ENCODE measurements around the gene GNB1L. TPM values are rescaled to one million over a fixed set of nuclear protein-coding genes. Genes with fewer than 3 reads are reported as not detected.

The GNB1L gene
- total and polyA plus RNA-seq, 2 donors, result 11.2 to 15.4 TPM

GRCh38 chr22:19799322-19800190, 55.1 kb downstream of the GNB1L start:
- Histone ChIP-seq H3K4me1 (ENCODE audit: control insufficient read depth in 2 of 2, insufficient read depth in 2 of 2, low read length in 2 of 2) (no peaks in the 10 kb centered on the region), H3K27me3 (ENCODE audit: control insufficient read depth in 2 of 2, insufficient read depth in 1 of 2, low read length in 1 of 2) (no peaks in the 10 kb centered on the region), H3K27ac (ENCODE audit: low read depth in 1 of 2, low read length in 1 of 2) (no peak overlapping the region), H3K9me3 (ENCODE audit: control insufficient read depth in 2 of 2, insufficient read depth in 1 of 2, low read length in 1 of 2) (peaks cover 3 to 7% of the 10 kb centered on the region in 2 donors), H3K36me3 (ENCODE audit: control insufficient read depth in 2 of 2, insufficient read depth in 2 of 2, low read length in 1 of 2) (peaks cover 14 to 41% of the 10 kb centered on the region in 2 donors), H3K4me3 (ENCODE audit: low read length in 2 of 2) (no peak overlapping the region)
- WGBS, result 98% methylated on average over 35 of the region's 35 CpGs
- no peak for DNase-seq (ENCODE audit: low read depth in 6 of 9, low spot score in 9 of 9)

- Histone ChIP-seq H3K4me3 (ENCODE audit: low read length in 2 of 2) (no peak overlapping the region), H3K27ac (ENCODE audit: low read depth in 1 of 2, low read length in 1 of 2) (no peak overlapping the region), H3K27me3 (ENCODE audit: control insufficient read depth in 2 of 2, insufficient read depth in 1 of 2, low read length in 1 of 2) (no peaks in the 10 kb centered on the region), H3K36me3 (ENCODE audit: control insufficient read depth in 2 of 2, insufficient read depth in 2 of 2, low read length in 1 of 2) (peaks cover 14 to 40% of the 10 kb centered on the region in 2 donors), H3K4me1 (ENCODE audit: control insufficient read depth in 2 of 2, insufficient read depth in 2 of 2, low read length in 2 of 2) (no peaks in the 10 kb centered on the region), H3K9me3 (ENCODE audit: control insufficient read depth in 2 of 2, insufficient read depth in 1 of 2, low read length in 1 of 2) (peaks cover 1 to 7% of the 10 kb centered on the region in 2 donors)
- 94% methylated on average over 9 of the region's 9 CpGs for WGBS
- DNase-seq (ENCODE audit: low read depth in 6 of 9, low spot score in 9 of 9), result no peak
Measured at GRCh38 chr22:19798891-19799293, 55.8 kb downstream of the GNB1L start.

GRCh38 chr22:19798003-19798665, 56.5 kb downstream of the GNB1L start:
- Histone ChIP-seq H3K27ac (ENCODE audit: low read depth in 1 of 2, low read length in 1 of 2) (no peak overlapping the region), H3K9me3 (ENCODE audit: control insufficient read depth in 2 of 2, insufficient read depth in 1 of 2, low read length in 1 of 2) (peaks cover 1 to 7% of the 10 kb centered on the region in 2 donors), H3K27me3 (ENCODE audit: control insufficient read depth in 2 of 2, insufficient read depth in 1 of 2, low read length in 1 of 2) (no peaks in the 10 kb centered on the region), H3K4me1 (ENCODE audit: control insufficient read depth in 2 of 2, insufficient read depth in 2 of 2, low read length in 2 of 2) (no peaks in the 10 kb centered on the region), H3K4me3 (ENCODE audit: low read length in 2 of 2) (no peak overlapping the region), H3K36me3 (ENCODE audit: control insufficient read depth in 2 of 2, insufficient read depth in 2 of 2, low read length in 1 of 2) (peaks cover 14 to 36% of the 10 kb centered on the region in 2 donors)
- 98% methylated on average over 19 of the region's 19 CpGs for WGBS
- no peak for DNase-seq (ENCODE audit: low read depth in 6 of 9, low spot score in 9 of 9)

- Histone ChIP-seq H3K4me3 (ENCODE audit: low read length in 2 of 2) (no peak overlapping the region), H3K9me3 (ENCODE audit: control insufficient read depth in 2 of 2, insufficient read depth in 1 of 2, low read length in 1 of 2) (peaks cover 1 to 11% of the 10 kb centered on the region in 2 donors), H3K27ac (ENCODE audit: low read depth in 1 of 2, low read length in 1 of 2) (no peak overlapping the region), H3K27me3 (ENCODE audit: control insufficient read depth in 2 of 2, insufficient read depth in 1 of 2, low read length in 1 of 2) (no peaks in the 10 kb centered on the region), H3K36me3 (ENCODE audit: control insufficient read depth in 2 of 2, insufficient read depth in 2 of 2, low read length in 1 of 2) (peaks cover 12 to 36% of the 10 kb centered on the region in 2 donors), H3K4me1 (ENCODE audit: control insufficient read depth in 2 of 2, insufficient read depth in 2 of 2, low read length in 2 of 2) (no peaks in the 10 kb centered on the region)
- WGBS, result 92% methylated on average over 24 of the region's 24 CpGs
- no peak for DNase-seq (ENCODE audit: low read depth in 6 of 9, low spot score in 9 of 9)
Measured at GRCh38 chr22:19797086-19798002, 57.3 kb downstream of the GNB1L start.

GRCh38 chr22:19796160-19796559, 58.5 kb downstream of the GNB1L start:
- Histone ChIP-seq H3K9me3 (ENCODE audit: control insufficient read depth in 2 of 2, insufficient read depth in 1 of 2, low read length in 1 of 2) (peaks cover under 1 to 18% of the 10 kb centered on the region in 2 donors), H3K27ac (ENCODE audit: low read depth in 1 of 2, low read length in 1 of 2) (peak overlapping the region in 1 of 2 donors; percentile 25), H3K4me1 (ENCODE audit: control insufficient read depth in 2 of 2, insufficient read depth in 2 of 2, low read length in 2 of 2) (no peaks in the 10 kb centered on the region), H3K27me3 (ENCODE audit: control insufficient read depth in 2 of 2, insufficient read depth in 1 of 2, low read length in 1 of 2) (no peaks in the 10 kb centered on the region), H3K36me3 (ENCODE audit: control insufficient read depth in 2 of 2, insufficient read depth in 2 of 2, low read length in 1 of 2) (peaks cover 15 to 33% of the 10 kb centered on the region in 2 donors), H3K4me3 (ENCODE audit: low read length in 2 of 2) (no peak overlapping the region)
- DNase-seq (ENCODE audit: low read depth in 6 of 9, low spot score in 9 of 9), result no peak
- WGBS, result over 99% methylated on average over 7 of the region's 7 CpGs

GRCh38 chr22:19795617-19796008, 59.1 kb downstream of the GNB1L start:
- Histone ChIP-seq H3K27ac (ENCODE audit: low read depth in 1 of 2, low read length in 1 of 2) (peak overlapping the region in 1 of 2 donors; percentile 85), H3K27me3 (ENCODE audit: control insufficient read depth in 2 of 2, insufficient read depth in 1 of 2, low read length in 1 of 2) (no peaks in the 10 kb centered on the region), H3K36me3 (ENCODE audit: control insufficient read depth in 2 of 2, insufficient read depth in 2 of 2, low read length in 1 of 2) (peaks cover 11 to 30% of the 10 kb centered on the region in 2 donors), H3K4me1 (ENCODE audit: control insufficient read depth in 2 of 2, insufficient read depth in 2 of 2, low read length in 2 of 2) (no peaks in the 10 kb centered on the region), H3K9me3 (ENCODE audit: control insufficient read depth in 2 of 2, insufficient read depth in 1 of 2, low read length in 1 of 2) (peaks cover 0 to 15% of the 10 kb centered on the region in 2 donors), H3K4me3 (ENCODE audit: low read length in 2 of 2) (no peak overlapping the region)
- WGBS, result 98% methylated on average over 6 of the region's 6 CpGs
- no peak for DNase-seq (ENCODE audit: low read depth in 6 of 9, low spot score in 9 of 9)

GRCh38 chr22:19793661-19794310, 60.9 kb downstream of the GNB1L start:
- 90% methylated on average over 2 of the region's 2 CpGs for WGBS
- no peak for DNase-seq (ENCODE audit: low read depth in 6 of 9, low spot score in 9 of 9)
- Histone ChIP-seq H3K4me1 (ENCODE audit: control insufficient read depth in 2 of 2, insufficient read depth in 2 of 2, low read length in 2 of 2) (no peaks in the 10 kb centered on the region), H3K4me3 (ENCODE audit: low read length in 2 of 2) (no peak overlapping the region), H3K9me3 (ENCODE audit: control insufficient read depth in 2 of 2, insufficient read depth in 1 of 2, low read length in 1 of 2) (peaks cover 1 to 29% of the 10 kb centered on the region in 2 donors), H3K36me3 (ENCODE audit: control insufficient read depth in 2 of 2, insufficient read depth in 2 of 2, low read length in 1 of 2) (peaks cover 17 to 19% of the 10 kb centered on the region in 2 donors), H3K27me3 (ENCODE audit: control insufficient read depth in 2 of 2, insufficient read depth in 1 of 2, low read length in 1 of 2) (no peaks in the 10 kb centered on the region), H3K27ac (ENCODE audit: low read depth in 1 of 2, low read length in 1 of 2) (no peak overlapping the region)

GRCh38 chr22:19793161-19793560, 61.5 kb downstream of the GNB1L start:
- DNase-seq (ENCODE audit: low read depth in 6 of 9, low spot score in 9 of 9), result no peak
- Histone ChIP-seq H3K4me3 (ENCODE audit: low read length in 2 of 2) (no peak overlapping the region), H3K27ac (ENCODE audit: low read depth in 1 of 2, low read length in 1 of 2) (no peak overlapping the region), H3K9me3 (ENCODE audit: control insufficient read depth in 2 of 2, insufficient read depth in 1 of 2, low read length in 1 of 2) (peaks cover 1 to 29% of the 10 kb centered on the region in 2 donors), H3K27me3 (ENCODE audit: control insufficient read depth in 2 of 2, insufficient read depth in 1 of 2, low read length in 1 of 2) (no peaks in the 10 kb centered on the region), H3K4me1 (ENCODE audit: control insufficient read depth in 2 of 2, insufficient read depth in 2 of 2, low read length in 2 of 2) (no peaks in the 10 kb centered on the region), H3K36me3 (ENCODE audit: control insufficient read depth in 2 of 2, insufficient read depth in 2 of 2, low read length in 1 of 2) (peaks cover 21 to 25% of the 10 kb centered on the region in 2 donors)
- 91% methylated on average over 2 of the region's 2 CpGs for WGBS

Measured in thymus (tissue), 11 donors.